ENCODE measurements around the gene OSBPL6. TPM values are rescaled to one million over a fixed set of nuclear protein-coding genes. Genes with fewer than 3 reads are reported as not detected.

The OSBPL6 gene
- total RNA-seq, 1 experiment from 2014 or later, result 12.3 TPM

DNA sequence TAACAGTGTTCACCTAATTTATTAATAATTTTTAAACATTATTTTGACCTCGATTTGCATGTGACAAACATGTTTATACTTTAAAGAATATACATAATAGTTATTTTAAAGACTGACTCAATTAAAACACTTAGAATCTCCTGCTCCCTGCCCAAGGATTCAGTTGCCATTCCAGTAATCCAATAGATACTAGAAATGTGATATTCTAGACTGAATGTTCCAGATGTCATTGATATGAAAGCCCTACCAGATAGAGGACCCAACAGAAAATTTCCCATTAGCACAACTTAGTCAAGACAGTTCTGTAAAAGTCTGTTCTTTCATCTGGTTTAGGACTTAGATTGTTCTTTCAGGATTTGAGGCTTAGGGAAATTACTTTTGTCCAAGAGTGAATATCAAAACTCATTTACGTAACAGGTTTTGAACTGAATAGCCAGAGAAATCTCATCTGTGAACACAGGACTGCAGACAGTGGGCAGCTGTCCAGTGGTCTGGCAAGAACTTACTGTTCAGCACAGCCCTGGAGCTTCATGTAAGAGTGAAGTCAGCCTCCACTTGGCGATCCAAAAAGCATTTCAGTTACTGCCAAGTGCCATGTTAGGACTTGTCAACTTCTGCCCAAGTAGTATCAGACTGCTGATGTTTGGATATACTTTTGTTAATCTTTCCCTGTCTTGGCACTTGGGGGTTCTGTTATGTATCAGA is 77.5 kb downstream of the OSBPL6 start:
- DNase-seq (ENCODE audit: low read depth), result peak; percentile 24

DNA sequence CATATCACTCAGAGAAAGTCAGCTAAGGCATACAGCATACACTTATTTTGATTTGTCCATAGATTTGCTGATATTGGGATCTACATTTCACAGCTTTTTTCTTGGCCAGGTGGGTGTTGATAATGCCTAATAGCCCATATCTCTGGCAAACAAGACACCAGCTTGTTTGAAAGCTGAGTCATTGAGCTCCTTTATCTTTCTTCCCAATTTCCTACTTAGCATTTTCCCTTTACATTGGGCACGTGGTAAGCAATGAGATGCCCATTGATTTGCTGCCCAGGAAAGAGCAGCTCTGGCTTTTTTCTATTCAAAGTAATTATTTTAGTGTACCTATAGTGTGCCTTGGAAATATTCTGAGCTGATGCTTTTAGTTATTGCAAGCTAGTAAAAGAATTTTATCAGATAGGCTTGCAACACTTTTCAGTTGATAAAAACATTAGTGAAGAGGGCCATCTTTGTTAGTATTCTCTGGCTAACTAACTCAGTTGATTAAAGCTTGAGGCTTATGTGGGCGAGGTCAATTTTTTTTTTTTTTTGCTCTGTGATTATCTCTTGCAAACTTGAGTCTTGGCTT is 79.6 kb downstream of the OSBPL6 start:
- no peak for DNase-seq (ENCODE audit: low read depth)

DNA sequence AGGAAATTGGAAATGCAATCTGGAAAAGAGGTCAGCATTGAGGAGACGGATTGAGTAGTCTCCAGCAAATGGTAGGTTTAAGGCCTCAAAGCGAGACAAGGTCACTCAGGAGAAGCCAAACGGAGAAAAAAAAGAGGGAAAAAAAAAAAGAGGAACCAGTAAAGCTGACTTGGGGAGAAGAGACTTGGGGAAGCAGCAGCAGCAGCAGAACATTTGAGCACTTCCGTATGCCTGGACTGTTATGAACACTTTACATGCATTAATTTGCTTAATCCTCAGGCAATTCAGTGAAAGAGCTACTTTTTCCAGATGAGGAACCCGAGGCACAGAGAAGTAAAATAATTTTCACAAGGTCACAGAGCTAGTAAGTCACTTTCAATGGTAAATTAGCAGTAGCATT is 81.3 kb downstream of the OSBPL6 start:
- DNase-seq (ENCODE audit: low read depth), result no peak

DNA sequence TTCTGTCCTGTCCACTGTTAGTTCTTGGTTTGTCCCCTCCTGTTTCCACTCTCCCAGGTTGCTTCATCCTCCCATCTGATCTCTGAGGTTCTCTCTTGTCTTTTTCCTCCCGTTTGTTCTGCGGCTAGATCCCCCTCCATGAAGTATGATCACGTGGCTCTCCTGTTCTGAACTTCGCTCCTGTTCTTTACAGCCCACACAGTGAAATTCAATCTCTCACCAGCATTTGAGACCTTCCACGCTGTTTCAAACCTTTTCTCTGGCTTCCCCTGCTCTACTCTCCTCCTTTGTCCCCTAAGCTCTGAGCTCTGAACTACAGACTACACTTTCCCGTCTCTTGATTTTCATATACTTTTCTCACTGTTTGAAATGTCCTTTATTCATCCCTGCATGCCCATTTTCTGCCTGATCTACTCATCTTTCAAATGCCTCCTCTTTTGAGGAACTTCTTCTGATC is 83.5 kb downstream of the OSBPL6 start:
- no peak for DNase-seq (ENCODE audit: low read depth)

DNA sequence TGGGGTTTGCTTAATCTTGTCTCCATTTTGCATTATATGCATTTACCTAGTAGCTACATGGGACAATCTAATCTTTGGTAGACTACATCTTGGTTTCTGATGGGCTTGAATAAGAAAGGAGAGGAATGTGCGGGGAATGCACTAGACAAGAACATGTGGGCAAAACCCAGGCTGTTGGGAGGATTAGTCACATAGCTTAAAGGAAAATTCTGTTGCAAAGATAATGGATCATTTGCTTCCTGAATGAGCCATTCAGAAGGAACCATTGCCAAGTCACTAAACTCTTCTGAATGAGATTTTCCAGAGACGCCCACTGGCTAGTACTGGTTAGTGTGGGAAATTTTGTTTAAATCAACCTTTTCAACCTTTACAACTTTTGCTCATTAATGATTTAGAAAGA is 84.8 kb downstream of the OSBPL6 start:
- DNase-seq (ENCODE audit: low read depth), result peak; percentile 97

DNA sequence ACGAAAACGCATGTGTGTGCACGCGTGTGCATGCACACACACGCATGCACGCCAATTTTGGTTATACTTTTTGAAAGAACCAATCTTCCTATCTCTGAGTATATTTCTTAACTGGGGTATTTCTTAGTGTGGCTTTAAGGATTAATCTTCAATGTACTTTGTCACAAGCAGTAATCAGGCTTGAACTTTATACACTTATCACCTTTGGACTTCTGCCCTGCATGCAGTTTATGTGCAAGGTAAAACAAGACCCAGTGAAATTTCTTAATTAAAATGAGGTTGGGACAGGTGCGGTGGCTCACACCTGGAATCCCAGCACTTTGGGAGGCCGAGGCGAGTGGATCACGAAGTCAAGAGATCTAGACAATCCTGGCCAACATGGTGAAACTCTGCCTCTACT is 85.3 kb downstream of the OSBPL6 start:
- DNase-seq (ENCODE audit: low read depth), result no peak

DNA sequence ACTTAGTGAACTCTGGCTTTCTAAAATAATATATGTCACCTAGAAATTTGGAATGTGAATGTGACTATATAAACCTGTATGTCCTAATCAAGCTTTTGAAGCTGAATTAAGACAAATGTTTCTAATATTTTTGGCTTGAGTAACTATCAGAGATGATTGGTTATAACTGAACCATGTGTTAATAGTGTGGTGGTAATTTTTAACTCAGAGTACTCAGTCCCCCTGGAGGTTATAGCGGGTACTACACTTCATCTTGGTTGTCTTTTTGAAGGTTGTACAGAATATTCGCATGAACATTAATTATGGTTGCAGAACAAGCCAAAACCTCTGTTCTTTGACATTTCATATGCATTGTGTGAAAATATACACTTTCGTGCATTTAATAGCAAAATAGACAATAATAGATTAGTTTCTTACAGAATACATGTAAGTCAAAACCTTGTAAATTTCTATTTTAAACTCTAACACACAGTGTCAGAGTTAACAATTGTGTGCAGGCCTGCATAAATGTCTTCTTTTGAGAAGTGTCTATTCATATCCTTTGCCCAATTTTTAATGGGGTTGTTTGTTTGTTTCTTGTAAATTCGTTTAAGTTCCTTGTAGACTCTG is 86.0 kb downstream of the OSBPL6 start:
- peak; percentile 65 for DNase-seq (ENCODE audit: low read depth)

DNA sequence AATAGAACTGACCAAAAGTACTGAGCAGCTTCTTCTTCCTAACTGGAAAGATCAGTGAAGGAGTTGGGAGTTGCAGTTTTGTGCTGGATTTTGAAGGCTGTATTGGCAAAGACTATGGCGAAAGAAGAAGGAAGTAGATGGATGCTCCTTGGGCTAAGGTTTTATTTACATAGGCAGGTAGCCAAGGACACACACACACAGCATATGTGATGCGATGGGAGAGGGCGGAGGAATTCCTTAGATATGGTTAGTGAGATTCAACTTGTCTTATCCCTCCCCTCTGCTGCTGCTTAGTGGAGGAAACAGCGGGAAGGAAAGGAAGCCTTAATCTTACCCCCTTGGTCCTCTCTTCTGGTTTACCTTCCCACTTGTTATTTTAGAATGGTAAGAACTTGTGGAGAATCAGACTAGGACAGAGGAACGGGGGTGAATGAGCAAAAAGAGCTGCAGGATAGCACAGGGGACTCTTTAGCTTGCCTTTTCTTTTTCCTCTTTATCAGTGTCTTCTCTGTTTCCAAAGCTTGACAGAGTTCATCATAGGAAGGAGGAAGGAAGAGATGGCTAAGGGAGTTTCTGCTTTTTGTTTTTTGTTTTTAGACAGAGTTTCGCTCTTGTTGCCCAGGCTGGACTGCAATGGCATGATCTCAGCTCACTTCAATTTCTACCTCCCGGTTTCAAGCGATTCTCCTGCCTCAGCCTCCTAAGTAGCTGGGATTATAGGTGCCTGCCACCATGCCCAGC is 87.9 kb downstream of the OSBPL6 start:
- DNase-seq (ENCODE audit: low read depth), result peak; percentile 69

DNA sequence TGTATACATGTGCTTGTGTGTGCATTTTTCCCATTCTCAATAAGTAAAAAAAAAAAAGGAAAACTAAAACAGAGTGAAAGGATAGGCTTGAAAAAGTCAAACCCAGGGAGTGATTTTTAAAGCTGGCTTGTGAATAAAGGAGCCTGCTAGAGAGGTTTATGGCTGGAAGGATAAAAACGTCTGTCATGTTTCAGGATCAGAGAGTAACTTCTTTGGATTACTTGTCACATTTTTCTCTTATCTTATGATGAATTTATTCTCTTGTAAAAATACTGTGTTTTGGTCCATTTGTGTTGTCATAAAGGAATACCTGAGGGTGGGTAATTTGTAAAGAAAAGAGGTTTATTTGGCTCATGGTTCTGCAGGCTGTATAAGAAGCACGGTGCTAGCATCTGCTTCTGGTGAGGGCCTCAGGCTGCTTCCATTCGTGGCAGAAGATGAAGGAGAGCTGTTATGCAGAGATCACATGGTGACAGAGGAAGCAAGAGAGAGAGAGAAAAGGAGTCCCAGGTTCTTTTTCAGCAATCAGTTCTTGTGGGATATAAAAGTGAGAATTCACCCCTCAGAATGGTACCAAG is 89.1 kb downstream of the OSBPL6 start:
- no peak for DNase-seq (ENCODE audit: low read depth)

DNA sequence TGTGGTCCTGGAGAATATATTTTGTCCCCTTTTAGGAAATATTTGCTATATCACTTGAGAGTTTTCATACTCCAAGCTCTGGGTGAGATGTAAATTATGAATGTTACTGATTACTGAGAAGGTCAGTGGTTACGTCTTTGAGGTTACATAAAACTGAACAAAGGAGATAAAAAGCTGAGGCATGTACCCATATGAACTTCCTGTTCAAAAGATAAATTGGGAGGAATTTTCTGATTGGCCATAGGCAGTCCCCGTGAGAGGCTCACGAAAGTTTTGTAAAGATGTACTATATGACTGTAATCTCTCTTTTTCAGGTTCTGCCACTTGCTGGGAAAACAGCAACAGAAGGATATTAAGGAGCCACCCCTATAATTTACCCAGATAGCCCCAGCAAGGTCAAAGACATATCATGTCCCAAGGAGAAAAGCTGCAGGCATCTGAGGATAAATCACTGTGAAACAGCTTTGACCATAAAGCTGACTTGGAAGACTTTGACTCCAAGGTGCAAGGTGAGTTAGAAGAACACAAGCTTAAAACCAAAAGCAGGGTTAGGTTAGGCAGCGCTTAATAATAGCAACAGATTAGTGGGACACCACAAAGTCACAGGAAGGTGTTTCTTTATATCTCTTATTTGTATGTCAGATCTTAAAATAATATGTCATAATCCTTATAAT is 90.4 kb downstream of the OSBPL6 start:
- DNase-seq (ENCODE audit: low read depth), result no peak

DNA sequence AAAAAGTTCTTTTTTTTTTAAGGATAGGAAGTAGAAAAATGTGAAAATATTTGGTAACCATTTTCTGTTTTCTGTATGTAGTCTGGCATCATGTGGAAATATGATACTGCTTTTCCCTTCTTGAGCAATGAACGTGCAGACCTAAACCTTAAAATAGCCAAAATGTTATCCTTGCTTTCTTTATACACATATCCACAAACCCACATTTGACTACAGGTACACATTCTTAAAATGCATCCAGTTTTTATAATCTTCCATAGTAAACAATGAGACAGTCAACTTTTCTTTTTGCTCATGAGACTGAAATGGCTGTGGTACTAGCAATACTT is 90.9 kb downstream of the OSBPL6 start:
- no peak for DNase-seq (ENCODE audit: low read depth)

DNA sequence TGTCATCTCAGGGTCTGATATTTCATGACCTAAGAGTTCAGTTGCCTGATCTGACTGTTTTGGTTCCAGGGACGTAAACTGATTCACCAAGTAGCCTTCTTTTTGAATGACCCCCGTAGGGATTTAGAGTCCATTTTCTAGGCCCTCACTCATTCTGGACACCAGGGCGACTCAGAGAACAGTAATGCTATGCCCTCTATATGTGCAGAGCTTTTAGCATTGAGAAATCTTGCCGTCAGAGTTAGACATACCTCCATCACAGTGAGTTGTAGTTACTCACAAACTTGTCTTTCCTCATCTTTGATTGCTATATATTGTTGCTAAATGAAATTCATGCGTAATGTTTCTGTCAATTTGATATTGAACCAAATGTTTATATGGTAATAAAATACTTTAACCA is 92.3 kb downstream of the OSBPL6 start:
- no peak for DNase-seq (ENCODE audit: low read depth)

DNA sequence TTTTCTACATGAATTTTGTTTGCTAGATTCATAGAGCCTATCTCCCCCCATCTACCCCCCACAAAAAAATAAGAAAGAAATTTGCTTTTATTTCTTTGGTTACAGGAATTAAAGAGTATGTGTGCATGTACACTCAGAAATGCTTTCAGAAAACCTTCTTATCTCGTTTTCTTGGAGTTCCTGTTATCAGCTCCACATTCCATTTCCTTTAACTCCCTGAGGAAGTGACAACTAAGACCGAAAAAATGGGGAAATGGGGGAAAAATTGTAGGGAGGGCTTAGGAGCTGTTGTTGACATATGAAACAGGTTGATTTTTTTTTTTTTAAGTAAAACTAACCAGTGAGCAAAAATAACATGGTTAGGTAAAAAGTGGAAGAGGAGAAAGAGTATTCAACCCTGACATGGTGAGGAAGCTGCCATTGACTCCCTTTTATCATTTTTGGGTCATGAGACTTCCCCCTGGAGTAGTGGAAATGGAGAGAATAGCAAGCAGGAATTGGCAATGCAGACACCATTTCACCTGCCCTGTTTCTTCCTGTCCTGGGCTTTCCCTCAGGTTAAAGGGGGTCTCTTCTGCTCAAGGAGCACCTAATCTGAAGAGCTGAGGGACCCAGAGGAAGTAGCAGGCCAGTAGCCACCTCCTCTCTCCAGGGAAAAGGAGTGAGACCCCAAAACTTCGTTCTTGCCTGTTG is 93.5 kb downstream of the OSBPL6 start:
- no peak for DNase-seq (ENCODE audit: low read depth)

DNA sequence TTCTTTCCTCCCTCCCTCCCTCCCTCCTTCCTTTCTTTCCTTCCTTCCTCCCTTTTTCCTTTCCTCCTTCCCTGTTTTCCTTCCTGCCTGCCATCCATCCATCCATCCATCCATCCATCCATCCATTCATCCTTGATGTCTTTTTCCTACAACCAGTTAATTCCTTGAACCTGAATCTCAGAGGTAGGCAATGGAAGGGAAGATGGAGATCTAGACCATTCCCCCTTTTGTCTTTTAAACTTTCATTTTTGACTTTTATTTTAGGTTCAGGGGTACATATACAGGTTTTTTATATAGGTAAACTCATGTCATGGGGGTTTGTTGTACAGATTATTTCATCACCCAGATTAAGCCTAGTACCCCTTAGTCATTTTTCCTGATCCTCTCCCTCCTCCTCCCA is 97.4 kb downstream of the OSBPL6 start:
- no peak for DNase-seq (ENCODE audit: low read depth)

DNA sequence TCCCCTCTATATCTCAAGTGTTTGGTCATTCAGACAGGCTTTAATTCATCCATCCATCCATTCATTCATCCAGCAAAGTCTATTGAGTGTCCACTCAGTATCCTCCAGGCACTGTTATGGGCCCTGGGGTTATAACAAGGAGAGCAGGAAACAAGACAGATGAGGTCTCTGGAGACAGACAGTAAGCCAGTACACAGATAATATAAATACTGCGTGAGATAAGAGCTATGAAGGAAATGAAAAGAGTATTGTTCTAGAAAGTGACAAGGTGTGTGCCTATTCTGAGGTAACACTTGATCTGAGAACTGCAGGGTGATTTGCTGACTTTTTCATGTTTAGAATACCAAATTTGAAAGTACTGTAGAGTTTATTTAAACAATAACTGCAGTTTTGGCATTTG is 98.3 kb downstream of the OSBPL6 start:
- DNase-seq (ENCODE audit: low read depth), result no peak

DNA sequence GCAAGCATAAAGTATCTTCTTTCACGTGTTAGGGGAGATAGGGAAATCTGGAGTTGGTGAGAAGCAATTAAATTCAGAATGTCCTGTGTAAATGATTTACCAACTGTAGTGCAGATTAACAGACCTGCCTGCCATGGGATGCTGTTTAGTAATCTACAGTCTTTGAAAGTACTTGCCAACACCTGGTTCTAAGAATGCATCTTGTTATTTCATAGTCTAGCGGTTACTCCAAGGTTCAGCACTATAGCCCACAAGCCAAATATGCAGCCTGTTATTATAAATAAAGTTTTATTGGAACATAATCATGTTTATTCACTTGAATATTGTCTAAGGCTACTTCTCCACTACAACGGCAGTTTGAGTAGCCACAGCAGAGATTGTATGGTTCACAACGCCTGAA is 100.8 kb downstream of the OSBPL6 start:
- DNase-seq (ENCODE audit: low read depth), result no peak

DNA sequence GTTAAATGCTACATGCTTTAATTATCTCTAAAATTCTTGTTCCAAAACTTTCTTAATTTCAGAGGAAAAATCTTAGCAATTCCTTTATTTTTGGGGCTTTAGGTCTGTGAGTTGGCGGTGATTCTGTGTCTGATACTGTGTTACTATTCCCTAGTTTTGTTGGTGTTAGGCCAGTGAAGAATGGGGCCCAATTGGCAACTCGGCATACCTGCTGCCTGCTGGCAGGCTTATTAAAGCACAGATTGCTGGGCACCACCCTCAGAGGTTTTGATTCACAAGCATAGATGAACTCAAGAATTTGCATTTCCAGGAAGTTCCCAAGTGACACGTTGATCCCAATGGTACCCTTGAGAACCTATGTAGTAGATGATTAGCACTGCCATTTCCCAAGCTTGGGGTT is 101.6 kb downstream of the OSBPL6 start:
- DNase-seq (ENCODE audit: low read depth), result no peak

DNA sequence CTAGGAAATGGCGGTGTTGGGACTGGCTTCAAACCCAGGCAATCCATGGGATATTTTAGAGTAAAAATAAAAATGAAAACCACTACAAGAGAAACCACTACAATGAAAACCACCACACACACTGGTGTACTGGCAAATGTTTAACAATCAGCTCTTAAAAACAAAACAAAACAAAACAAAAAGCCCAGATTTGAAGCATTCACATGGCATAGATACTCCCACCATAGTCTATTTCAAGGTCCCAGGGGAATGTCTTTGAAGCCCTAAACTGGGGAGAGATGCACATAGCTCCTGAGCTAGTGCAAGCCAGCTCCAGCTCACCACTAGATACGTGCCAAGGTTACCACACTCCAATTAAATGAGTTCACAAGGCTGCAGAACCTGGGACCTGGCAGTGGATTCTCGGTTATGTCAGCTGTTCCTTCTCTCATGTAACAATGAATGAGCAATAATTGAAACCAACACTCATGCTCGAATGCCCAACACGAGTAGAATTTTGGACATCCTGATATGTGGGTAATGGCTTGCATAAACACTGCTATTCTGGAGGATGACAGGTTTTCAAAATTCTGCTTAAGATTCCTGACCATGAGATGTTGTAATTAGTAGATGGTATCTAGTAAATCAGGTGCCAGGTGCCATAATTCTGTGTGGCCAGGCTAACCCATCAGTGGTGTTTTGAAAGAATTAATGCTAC is 102.2 kb downstream of the OSBPL6 start:
- DNase-seq (ENCODE audit: low read depth), result no peak

DNA sequence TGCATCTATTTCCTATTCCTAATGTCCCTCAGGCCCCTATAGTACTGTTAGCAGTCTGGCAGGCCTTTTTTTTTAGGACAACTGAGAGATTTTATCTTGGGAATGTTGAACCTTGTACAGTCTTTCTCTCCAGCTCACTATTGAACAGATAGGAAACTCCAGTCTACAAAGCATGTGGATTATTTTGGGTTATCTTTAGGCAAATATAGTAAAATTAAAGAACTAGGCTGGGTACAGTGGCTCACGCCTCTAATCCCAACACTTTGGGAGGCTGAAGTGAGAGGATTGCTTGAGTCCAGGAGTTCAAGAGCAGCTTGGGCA is 102.7 kb downstream of the OSBPL6 start:
- DNase-seq (ENCODE audit: low read depth), result no peak

DNA sequence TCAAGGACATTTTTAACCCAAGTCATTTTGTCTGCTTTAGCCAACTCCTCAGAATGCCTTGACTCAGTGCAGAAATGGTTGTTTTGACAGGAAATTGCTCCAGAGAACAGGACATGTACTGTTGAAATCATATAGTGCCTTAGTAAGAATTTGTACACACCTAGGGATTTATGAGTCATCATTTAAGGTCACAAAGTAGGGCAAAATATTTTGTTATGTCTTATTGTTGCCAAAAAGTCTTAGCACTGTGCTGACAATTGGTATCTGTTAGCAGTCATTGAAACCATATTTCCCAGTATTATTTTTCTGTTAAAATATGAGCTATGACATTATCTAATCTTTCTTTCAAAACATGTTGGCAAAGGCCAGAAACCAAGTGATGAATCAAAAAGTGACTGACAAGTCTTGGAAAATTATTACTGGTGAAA is 104.5 kb downstream of the OSBPL6 start:
- DNase-seq (ENCODE audit: low read depth), result peak; percentile 29
